ENCODE data around the gene ATAD1.
A peak's percentile ranks its signal among the peaks of the same experiment; 100 is the strongest.
"Not testable (repeated sequence)": the region's sequence is repeated elsewhere in the genome, so short reads cannot be mapped to it uniquely, and the experiment has no call there.

The ATAD1 gene

DNA sequence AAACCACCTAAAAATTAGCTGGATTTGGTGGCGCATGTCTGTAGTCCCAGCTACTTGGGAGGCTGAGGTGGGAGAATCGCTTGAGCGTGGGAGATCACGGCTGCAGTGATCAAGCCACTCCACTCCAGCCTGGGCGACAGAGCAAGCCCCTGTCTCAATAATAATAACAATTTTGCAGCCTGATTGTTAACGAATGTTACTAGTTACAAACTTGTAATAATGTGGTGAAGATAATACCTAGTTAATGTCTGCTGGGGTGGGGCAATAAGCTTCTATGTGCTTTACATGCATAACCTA, 1.2 kb upstream of the ATAD1 start:
- no peak for DNase-seq (ENCODE audit: insufficient read length)
- no peak for FAIRE-seq
- TF ChIP-seq POLR2A (IDR thresholded peaks at IDR 0.05; ENCODE audit: low read depth, low read length): no peak
- no peak for TF ChIP-seq POLR2AphosphoS5 (IDR thresholded peaks at IDR 0.05; ENCODE audit: low read depth, low read length)
- TF ChIP-seq TAF1 (IDR thresholded peaks at IDR 0.05; ENCODE audit: borderline replicate concordance, low read depth, low read length): no peak

GRCh38 chr10:87818505-87819288, 671 bp upstream of the ATAD1 start:
- 0 out of 2 replicates have a peak, but pooled peaks have one; percentile 1 for TF ChIP-seq POLR2A (IDR thresholded peaks at IDR 0.05; ENCODE audit: low read depth, low read length)
- no peak for TF ChIP-seq TAF1 (IDR thresholded peaks at IDR 0.05; ENCODE audit: borderline replicate concordance, low read depth, low read length)
- no peak for TF ChIP-seq POLR2AphosphoS5 (IDR thresholded peaks at IDR 0.05; ENCODE audit: low read depth, low read length)
- DNase-seq (ENCODE audit: insufficient read length): peak; percentile 19
- no peak for FAIRE-seq

GRCh38 chr10:87816898-87817608, 973 bp downstream of the ATAD1 start:
- TF ChIP-seq POLR2A (IDR thresholded peaks at IDR 0.05; ENCODE audit: low read depth, low read length) (no peak), TAF1 (IDR thresholded peaks at IDR 0.05; ENCODE audit: borderline replicate concordance, low read depth, low read length) (no peak), POLR2AphosphoS5 (IDR thresholded peaks at IDR 0.05; ENCODE audit: low read depth, low read length) (no peak)
- FAIRE-seq (no peak), DNase-seq (ENCODE audit: insufficient read length) (no peak)

- TF ChIP-seq POLR2AphosphoS5 (IDR thresholded peaks at IDR 0.05; ENCODE audit: low read depth, low read length) (no peak), TAF1 (IDR thresholded peaks at IDR 0.05; ENCODE audit: borderline replicate concordance, low read depth, low read length) (no peak), POLR2A (IDR thresholded peaks at IDR 0.05; ENCODE audit: low read depth, low read length) (no peak)
- FAIRE-seq: no peak
- DNase-seq (ENCODE audit: insufficient read length): no peak
Observed at GRCh38 chr10:87816163-87816897, 1.7 kb downstream of the ATAD1 start.

DNA sequence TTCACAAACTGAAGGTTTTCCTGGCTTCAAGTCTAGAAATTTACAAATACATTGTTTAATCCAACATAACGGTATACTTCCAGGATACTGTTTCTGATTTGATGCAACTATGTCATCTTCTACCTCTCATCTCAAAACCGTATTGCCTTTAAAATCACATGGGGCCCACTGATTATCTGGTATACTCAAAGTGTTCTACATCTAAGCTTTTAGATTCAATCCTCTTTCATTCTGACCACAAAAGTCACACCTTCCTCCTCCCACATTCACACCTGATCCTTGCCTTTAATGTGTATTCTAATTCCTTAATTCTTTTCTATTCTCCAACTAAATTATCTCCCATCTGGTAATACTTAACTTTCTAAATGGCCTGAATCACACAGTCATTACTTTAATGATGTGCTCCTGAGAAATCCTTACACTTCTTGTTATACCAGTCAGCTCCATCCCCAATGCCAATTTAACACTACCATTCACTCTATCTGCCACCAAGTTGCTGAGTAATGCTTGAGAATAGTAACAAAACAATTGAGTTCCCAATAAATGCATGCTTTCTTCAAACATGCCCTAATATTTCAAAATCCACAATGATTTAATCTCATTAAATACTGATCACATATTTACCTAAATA, 13.0 kb downstream of the ATAD1 start:
- FAIRE-seq (peak; percentile 5), DNase-seq (ENCODE audit: insufficient read length) (no peak)
- TF ChIP-seq POLR2AphosphoS5 (IDR thresholded peaks at IDR 0.05; ENCODE audit: low read depth, low read length): no peak
- TF ChIP-seq POLR2A (IDR thresholded peaks at IDR 0.05; ENCODE audit: low read depth, low read length): no peak
- no peak for TF ChIP-seq TAF1 (IDR thresholded peaks at IDR 0.05; ENCODE audit: borderline replicate concordance, low read depth, low read length)

- FAIRE-seq: no peak
- no peak for DNase-seq (ENCODE audit: insufficient read length)
- TF ChIP-seq TAF1 (IDR thresholded peaks at IDR 0.05; ENCODE audit: borderline replicate concordance, low read depth, low read length) (no peak), POLR2A (IDR thresholded peaks at IDR 0.05; ENCODE audit: low read depth, low read length) (no peak)
Observed at GRCh38 chr10:87803831-87804230, 14.2 kb downstream of the ATAD1 start.

- FAIRE-seq (no peak), DNase-seq (ENCODE audit: insufficient read length) (no peak)
- TF ChIP-seq TAF1 (IDR thresholded peaks at IDR 0.05; ENCODE audit: borderline replicate concordance, low read depth, low read length): no peak
- TF ChIP-seq POLR2AphosphoS5 (IDR thresholded peaks at IDR 0.05; ENCODE audit: low read depth, low read length): no peak
- no peak for TF ChIP-seq POLR2A (IDR thresholded peaks at IDR 0.05; ENCODE audit: low read depth, low read length)
Observed at GRCh38 chr10:87803328-87803727, 14.7 kb downstream of the ATAD1 start.

- not testable (repeated sequence) for FAIRE-seq; DNase-seq (ENCODE audit: insufficient read length)
Observed at GRCh38 chr10:87801813-87802435, 16.1 kb downstream of the ATAD1 start.

- TF ChIP-seq POLR2AphosphoS5 (IDR thresholded peaks at IDR 0.05; ENCODE audit: low read depth, low read length): no peak
- no peak for DNase-seq (ENCODE audit: insufficient read length)
- FAIRE-seq: no peak
Observed at GRCh38 chr10:87799860-87800259, 18.2 kb downstream of the ATAD1 start.

GRCh38 chr10:87798082-87798481, 19.9 kb downstream of the ATAD1 start:
- DNase-seq (ENCODE audit: insufficient read length) (no peak), FAIRE-seq (peak; percentile 84)
- TF ChIP-seq TAF1 (IDR thresholded peaks at IDR 0.05; ENCODE audit: borderline replicate concordance, low read depth, low read length): no peak
- no peak for TF ChIP-seq POLR2A (IDR thresholded peaks at IDR 0.05; ENCODE audit: low read depth, low read length)
- TF ChIP-seq POLR2AphosphoS5 (IDR thresholded peaks at IDR 0.05; ENCODE audit: low read depth, low read length): no peak

GRCh38 chr10:87794285-87794684, 23.7 kb downstream of the ATAD1 start:
- FAIRE-seq (peak; percentile 74), DNase-seq (ENCODE audit: insufficient read length) (no peak)
- no peak for TF ChIP-seq POLR2A (IDR thresholded peaks at IDR 0.05; ENCODE audit: low read depth, low read length)
- TF ChIP-seq TAF1 (IDR thresholded peaks at IDR 0.05; ENCODE audit: borderline replicate concordance, low read depth, low read length): no peak
- TF ChIP-seq POLR2AphosphoS5 (IDR thresholded peaks at IDR 0.05; ENCODE audit: low read depth, low read length): no peak

Measured in GM12892 (cell line).